NCI-H510A (cell line): ENCODE data around the gene AKAP6.

Experiments
- DNase-seq: peaks from one replicate; lab custom pipeline; 2025; lab: John Stamatoyannopoulos, UW

Gene AKAP6

DNA sequence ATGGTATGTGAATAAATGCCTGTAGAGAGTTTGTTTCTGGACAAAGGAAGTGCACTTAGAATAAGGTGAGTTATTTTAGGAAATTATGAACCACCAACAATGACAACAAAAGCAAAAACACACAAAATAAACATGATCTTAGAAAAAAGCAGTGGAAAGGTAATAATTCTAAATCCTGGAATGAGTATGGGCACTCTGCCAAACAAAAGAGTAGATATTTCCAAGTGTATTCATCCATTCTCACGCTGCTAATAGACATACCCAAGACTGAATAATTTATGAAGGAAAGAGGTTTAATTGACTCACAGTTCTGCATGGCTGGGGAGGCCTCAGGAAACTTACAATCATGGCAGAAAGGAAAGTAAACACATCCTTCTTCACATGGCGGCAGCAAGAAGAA lies 340.3 kb downstream of the AKAP6 start:
- no peak for DNase-seq

DNA sequence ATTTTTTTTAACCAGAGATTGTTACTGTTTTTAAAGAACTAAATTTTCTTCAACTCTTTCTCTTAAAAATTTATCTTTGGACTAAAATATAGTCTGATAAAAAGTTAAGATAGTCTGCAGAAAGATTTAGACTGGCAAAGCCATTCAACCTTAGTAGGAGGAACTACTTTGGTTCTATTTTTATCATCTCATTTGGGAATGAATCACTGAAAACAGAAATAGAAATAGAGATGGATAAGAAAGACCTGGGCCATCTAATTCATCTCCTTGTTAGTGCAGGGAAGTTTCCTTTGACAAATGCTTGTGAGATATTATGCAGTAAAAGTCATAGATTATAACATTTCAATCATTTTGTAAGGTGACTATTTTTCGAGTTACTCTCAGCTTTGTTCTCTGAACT lies 346.3 kb downstream of the AKAP6 start:
- DNase-seq, result no peak

DNA sequence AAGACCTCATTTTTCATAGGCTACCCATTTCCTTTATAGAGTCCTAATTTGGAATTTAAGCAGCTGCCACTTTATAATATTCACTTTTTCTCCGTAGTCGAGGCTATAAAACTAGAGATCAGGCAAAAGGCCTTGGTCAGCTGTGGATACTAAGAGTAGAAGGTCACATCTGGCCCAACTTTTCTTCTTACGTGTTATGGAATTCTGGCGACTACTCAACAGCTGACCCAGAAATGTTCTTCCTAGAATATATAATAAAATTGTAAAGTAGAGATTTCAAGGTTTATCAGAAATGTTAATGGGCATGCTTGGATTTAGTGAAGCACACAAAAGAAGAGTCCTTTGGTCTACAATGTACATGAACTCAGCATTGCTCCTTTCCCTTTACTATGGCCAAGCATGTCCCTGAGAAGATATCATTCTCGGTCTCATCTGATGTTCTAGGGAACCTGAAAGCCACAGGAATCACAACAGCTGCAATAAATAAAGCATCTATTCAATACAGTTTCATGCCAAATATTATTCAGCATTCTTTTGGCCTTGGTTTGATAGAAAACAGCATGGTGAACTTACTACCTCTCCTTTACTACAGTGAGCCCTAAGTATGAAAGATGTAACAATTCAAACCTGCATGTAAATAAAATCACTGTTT lies 348.2 kb downstream of the AKAP6 start:
- no peak for DNase-seq

DNA sequence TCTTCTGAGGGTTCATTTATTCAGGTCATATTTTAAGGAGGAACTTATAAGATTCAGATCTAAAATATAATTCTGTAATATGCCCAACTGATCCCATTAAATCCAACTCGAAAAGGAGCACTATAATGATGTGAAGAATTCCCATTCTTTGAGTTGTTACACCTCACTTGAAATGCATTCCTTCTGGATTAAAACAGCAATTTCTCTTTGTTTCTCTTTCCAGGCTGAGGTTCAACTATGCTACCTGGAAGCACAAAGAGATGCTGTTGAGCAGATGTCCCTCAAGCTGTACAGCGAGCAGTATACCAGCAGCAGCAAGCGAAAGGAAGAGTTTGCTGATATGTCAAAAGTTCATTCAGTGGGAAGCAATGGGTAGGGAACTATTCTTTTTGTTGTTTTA lies 349.0 kb downstream of the AKAP6 start:
- DNase-seq, result no peak

DNA sequence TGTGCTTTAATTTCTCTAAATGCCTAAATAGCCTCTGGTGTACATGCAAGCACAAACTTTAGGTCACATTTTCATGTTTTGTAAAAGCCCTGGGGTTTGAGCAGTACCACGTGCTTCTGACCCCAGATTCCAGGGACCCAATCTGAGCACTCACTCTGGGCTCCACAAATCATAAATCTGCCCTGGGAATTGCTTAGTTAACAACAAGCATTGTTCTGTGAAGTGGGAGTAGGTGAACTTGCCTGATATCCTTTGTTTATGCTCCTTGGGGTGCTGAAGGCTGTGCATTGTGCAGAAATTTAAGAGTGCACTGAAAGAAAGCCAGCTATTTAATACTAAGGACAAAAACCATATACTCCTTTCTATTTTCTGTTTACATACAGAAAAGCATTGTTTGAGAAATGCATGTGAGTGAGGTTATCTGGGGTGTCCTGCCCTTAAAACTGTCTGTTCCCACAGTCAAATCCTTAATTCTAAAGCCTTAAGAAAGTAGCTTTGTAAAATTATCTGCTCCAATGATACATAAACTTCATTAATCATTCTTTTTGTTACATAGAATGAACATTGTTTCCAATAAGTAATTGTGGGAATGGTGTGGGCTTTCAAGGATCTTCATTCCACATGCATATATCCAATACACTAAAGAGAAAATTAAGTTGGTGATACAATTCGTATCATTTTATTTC lies 351.0 kb downstream of the AKAP6 start:
- DNase-seq, result no peak

DNA sequence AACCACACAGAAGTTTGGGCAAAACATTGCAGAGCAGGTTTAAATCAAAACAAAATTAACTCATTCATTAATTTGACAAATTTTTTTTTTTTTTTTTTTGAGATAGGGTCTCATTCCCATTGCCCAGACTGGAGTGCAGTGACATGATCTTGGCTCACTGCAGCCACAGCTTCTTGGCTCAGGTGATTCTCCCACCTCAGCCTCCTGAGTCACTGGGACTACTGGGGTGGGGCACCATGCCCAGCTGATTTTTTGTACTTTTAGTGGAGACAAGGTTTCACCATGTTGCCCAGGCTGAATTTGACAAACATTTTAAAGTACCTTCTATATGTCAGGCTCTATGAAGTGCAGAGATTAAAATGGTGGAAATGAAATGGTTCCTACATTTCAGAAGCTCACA lies 352.5 kb downstream of the AKAP6 start:
- no peak for DNase-seq

DNA sequence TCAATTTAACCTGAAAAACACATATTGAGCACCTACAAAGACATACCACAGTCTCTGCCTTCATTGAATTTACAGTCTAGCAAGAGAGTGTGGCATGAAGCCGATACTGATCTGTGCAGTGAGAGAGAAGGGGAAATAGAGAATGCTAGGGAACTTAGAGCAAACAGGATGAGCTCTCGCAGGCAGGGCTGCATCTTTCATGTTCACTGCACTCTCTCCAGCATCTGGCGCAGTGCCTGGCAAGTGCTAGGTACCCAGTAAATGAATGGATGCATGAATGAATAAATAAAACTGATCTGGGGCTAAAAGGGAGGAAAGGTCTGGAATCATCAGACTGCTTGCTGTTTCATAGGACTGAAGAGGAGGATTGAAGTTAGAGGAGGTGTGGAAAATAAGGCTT lies 353.1 kb downstream of the AKAP6 start:
- DNase-seq, result no peak

DNA sequence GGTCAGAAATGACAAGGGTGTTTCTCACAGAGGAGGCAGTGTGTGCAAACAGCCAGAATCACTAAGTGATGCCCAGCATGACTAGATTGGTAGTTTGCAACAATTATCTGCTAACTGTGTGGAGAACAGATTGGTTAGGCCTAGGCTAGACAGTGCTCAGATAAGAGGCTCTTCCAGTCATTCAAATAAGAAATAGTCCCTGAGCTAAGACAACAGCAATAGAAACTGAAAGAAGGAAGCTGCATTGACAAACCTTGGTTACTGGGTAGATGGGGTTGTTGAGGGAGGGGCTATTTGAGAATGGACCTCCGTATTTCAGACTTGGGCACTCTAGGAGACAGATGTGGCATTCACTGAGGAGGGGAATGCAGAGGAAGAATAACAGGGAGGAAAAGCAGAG lies 354.6 kb downstream of the AKAP6 start:
- no peak for DNase-seq

DNA sequence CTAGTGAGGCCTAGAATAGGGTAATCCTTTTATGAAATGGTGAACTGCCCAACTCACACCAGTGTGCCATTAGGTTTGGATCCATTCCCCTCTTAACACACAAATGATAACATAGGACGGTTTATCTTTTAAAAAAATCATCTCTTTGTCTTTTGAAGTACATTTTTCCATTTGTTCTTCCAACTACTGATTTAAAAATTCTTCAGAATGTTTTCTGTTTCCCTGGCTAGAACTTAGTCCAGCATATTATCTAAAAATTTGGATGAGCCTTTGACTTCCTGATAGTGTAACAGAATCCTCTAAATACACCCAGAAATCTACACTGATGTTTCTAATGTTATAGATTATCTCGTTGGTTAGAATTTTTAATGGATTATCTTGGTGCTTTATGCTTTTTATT lies 359.8 kb downstream of the AKAP6 start:
- DNase-seq, result no peak

DNA sequence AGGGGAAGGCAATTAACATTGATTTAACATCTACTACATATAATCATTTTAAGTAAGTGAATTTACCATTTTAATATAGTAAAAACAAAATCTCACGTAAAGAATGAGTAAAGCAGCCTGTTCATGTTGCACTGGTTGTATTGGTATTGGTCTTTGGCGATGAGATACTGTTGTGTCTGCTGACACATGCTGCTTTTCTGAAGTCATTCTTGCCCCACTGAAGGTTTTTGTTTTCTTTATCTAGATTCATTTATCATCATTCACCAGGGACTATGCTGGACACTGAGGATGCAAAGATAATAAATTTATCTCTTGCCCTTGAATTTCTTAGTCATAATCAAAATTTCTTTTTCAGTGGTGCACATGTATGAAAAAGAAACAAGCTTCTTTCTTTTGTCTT lies 363.3 kb downstream of the AKAP6 start:
- DNase-seq, result no peak

DNA sequence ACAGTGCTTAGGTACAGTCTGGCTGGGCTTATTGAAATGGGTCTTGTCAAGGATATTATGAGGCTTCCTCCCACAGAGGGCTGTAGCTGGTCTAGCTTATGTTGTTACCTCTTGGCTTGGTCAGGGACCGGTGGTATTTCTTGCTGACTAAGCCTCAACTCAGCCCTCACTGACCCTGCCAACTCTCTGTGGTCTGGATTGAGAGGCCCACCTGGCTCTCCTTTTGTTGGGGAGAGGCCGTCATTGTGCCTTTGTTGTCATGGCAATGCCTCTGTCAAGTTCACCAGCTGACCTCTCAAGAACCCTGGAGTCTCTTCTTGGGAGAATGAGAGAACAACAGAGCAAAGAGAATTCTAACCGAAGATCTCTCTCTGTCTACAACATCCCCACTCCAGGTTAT lies 364.0 kb downstream of the AKAP6 start:
- DNase-seq, result no peak

DNA sequence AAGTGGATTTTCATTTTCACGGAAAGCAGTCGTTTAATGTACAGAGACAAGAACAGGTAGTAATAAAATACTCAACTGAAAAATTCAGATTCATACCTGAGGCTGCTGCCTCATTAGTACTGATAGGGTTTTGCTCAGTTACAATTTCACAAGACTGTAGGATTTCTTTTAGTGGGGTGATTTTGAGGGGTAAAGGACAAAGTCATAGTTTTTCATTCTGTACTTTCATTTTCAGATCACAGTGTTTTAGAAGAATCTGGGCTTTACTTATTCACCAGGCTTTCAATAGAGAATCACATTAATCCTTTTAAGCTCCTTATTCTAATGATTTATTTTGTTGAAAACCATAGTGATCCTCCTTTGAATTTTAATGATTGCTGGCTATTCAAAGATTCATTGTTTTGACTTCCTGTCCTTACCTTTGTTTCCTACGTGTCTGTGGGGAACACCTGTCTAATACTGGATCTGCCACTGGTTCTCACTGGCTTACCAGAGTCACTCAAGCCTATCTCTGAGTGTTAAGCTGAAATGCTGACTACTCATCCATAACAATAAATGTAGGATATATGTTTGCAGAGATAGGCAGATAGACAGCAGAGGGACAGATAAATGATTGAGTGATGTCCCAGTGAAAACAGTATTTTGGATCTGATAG lies 365.8 kb downstream of the AKAP6 start:
- DNase-seq, result peak; percentile 49

DNA sequence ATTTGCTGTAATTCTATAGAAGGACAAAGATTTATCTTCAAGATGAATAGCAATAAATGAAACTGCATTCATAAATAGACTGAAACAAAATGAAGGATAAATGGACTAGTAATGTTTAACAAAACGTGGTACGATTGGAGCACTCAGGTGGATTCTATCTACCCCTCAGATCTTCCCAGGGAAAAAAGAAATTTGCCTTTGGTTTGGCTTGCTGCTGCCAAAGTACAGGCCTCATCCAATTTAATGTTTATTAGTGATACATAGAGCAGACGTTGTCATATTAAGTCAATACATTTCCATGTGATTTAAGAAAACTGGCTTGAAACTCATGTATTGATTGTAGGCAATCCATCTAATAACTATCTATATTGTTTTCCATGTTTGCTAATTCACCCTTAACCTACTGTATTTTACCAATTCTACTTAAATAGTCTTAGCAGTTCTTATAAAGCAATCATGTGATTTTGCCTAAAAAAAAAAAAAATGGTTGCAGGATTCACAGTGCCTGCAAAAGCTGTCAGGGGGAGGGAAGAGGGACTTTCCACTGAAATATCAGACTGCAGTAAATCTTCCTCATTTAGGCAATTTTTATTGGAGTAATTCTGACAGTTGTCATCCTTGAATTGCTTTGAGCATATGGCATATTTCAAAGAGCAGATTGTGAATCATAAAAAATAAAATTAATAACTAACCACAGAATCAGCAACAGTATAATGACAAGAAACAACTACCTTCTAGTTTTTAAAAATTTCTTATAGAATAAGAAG lies 367.4 kb downstream of the AKAP6 start:
- DNase-seq, result no peak

DNA sequence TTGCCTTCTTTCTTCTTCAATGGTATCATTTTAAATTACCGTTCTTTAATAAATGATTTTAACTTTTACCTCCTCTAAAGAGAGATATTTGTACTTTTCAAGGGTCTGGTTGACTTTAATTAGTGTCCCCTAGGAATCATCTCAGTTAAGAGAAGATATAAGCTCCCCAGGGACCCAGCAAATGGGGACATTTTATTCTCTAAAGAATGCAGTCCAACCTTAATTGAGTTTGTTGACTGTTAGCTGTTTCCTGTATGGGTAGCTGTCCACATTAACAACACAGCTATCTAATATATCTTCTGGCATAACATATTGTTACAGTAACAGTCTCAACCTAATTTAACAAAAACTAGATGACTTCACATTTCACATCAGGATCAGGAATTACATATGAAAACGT lies 368.0 kb downstream of the AKAP6 start:
- DNase-seq, result no peak

DNA sequence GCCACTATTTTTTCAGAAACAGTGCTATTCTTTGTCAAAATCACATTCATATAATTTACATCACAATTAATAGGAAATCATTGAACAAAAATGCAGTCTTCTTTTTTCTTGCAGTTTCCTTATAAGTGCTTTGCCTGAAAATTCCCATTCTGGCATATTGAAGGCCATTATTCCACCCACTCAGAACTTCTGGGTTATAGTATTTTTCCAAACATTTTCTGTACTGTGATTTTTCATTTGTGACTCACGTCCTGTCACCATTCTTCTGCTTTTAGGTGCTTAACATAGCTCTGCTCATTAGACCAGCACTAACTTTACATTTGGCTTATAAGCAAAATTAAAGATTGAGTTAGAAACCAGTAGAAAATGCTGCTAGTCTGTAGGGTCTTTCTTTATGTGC lies 368.6 kb downstream of the AKAP6 start:
- DNase-seq, result no peak

DNA sequence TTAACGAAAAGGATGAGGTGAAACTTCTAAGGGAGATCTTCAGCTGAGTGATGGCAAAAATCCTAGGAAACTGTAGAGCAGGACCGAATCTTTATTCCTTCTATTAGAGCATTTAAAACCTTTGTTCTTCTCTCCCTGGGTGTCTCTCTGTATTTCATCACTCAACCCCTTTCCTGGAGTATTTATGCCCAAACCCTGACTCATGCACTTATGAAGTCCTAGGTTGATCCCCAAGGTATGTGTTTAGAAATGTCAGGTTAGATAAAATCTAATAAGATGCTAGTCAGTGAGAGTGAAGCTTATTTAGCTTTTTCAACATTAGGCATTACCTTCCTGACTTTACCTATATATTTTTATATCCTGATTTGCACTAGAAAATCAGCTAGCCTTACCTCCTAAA lies 369.7 kb downstream of the AKAP6 start:
- DNase-seq, result no peak

DNA sequence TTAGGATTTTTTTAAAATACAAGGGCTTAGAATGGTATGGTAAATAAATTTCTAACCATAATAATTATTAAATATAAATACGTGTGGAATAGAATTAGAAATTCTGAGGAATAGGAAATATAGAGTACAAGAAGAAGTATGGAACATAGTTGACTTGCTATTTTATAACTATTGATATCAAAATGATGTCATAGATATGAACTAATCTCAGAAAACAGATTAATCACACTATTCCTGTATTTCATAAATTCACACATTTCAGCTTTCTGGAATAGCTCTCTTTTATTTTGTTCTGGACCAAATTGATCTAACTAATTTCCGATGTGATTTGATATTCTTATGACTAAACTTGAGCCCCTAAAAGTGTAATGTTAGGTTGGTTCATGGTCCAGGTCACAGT lies 372.4 kb downstream of the AKAP6 start:
- no peak for DNase-seq

DNA sequence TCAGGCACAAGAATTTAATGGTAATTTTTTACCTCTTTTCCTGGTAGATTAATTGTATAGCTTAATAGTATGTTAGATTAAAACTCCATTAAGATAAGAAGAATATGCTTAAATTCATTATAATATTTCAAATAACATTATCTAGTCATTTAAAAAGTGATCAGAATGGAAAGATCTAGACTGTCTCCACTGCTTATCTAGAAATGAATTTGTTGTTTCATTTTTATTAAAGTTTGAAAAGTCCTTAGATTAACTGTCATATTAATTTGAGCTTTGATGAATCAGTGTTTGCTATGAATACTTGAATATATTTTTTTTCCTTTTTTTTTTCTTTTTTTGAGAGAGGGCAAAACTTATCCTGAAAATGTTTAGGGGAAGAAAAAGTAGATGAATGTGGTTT lies 373.0 kb downstream of the AKAP6 start:
- no peak for DNase-seq

DNA sequence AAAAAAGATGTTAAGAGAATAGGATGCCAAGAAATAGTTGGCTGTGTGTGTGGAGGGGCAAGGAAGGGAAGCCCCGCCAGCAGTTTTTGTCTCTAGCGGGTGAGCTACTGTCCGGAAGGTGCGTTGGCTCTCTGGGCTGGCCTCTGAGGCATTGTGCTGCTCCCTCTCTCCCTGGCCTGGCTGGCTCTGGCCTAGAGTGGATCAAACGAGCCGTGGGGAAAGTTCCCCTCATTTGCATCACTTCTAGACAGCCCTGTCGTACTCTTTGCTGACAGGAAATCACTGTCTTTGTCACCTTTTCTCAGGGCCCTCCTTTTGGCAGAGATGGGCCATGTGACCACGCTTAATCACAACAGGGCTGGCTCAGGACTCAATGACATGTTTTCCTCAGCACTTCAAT lies 373.5 kb downstream of the AKAP6 start:
- DNase-seq, result no peak

DNA sequence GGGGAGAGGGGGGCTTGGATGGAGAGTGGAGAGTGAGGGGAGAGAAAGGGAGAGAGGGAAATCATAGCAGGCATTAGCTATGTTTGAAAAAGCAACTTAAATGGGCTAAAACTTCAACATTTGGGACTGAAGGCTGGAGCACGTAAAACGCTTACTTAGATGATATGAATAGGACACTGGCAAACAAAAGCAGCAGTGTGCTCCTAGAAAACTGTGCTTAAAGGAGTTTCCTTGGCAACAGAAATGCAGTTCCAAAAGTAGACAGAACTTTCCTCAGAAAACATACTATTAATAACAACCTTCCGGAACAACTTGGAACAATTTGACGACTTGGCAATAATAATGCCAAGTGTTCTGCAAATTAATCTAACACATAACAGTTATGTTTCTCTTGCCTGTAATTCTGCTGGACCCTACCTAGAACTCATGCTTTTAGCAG lies 374.1 kb downstream of the AKAP6 start:
- no peak for DNase-seq

DNA sequence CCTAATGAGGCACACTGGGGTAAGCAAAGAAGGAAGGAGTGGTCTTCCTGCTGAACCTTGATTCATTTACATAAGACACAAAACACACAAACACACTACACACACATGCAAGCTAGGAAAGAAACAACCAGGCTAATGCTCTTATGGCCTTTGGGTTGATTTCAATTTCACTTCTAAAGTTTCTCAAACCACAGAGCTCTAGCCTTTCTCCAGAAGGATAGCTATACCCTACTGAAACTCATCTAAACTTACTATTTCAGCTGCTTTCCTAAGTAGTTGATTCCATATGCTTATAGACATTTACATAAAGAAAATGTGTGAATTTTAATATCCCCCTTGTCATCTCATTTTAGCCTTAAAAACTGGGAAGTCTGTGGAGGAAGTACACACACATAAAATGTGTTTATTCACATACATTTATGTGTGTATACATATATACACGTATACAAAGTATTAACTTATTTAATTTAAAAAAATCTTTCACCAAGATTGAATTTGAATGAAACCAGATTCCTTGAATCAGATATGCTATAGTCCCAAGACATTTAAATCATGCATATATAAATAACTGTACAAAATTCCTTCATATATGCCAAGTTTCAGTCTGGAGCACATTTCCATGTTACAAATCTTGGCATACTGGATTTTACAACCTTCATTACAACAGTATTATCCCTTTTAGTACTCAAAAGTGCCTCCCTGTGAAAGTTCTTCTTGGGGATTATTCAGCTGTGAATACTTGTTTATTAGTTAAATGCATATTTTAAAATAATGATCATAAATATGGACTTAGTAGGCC lies 377.8 kb downstream of the AKAP6 start:
- DNase-seq, result no peak
